Activated CD8-positive, alpha-beta T cell treated with anti-CD3 and anti-CD28 coated beads for 36 hours (primary cell): Measurements from ENCODE around the gene LGR6. TPM values are rescaled to one million over a fixed set of nuclear protein-coding genes. Genes with fewer than 3 reads are reported as not detected.
A peak's percentile ranks its signal among the peaks of the same experiment; 100 is the strongest.
"Not testable (repeated sequence)": the region's sequence is repeated elsewhere in the genome, so short reads cannot be mapped to it uniquely, and the experiment has no call there.

Experiments used
- ATAC-seq: fragments of 200-7000 bp; cut with Tn5 transposase; one replicate; pipeline ENCODE4 v1.10.0; 2021; ENCODE audit warnings: mild to moderate bottlenecking, moderate library complexity
- CTCF ChIA-PET: fragments of 350-600 bp; sonication (Branson Sonifier 250); formaldehyde crosslinking; loops from one replicate; lab custom pipeline; 2021; ENCODE audit warnings: antibody characterized with exemption; lab: Charles Lee
- POLR2A ChIA-PET: fragments of 350-600 bp; sonication (Branson Sonifier 250); formaldehyde crosslinking; loops from one replicate; lab custom pipeline; 2021; ENCODE audit warnings: antibody characterized with exemption; lab: Charles Lee
- DNase-seq: peaks from one replicate; pipeline ENCODE4 v3.0.0-alpha.2; 2020
- H3K27ac Mint-ChIP-seq: one replicate; pipeline ENCODE4 v1.8.0; 2021; ENCODE audit warnings: mild to moderate bottlenecking, mixed read lengths
- H3K27me3 Mint-ChIP-seq: one replicate; pipeline ENCODE4 v1.8.0; 2021; ENCODE audit warnings: mixed read lengths
- H3K36me3 Mint-ChIP-seq: one replicate; pipeline ENCODE4 v1.8.0; 2021; ENCODE audit warnings: low read depth, mixed read lengths
- H3K4me1 Mint-ChIP-seq: one replicate; pipeline ENCODE4 v1.8.0; 2021; ENCODE audit warnings: low read depth, mixed read lengths
- H3K4me3 Mint-ChIP-seq: one replicate; pipeline ENCODE4 v1.8.0; 2021; ENCODE audit warnings: mild to moderate bottlenecking, moderate library complexity, mixed read lengths
- H3K9me3 Mint-ChIP-seq: one replicate; pipeline ENCODE4 v1.8.0; 2021; ENCODE audit warnings: mixed read lengths
- CTCF ChIP-seq: fragments of 200-600 bp; IDR thresholded peaks from one replicate; pipeline ENCODE4 v1.8.0; 2022; ENCODE audit warnings: antibody characterized with exemption, mild to moderate bottlenecking
- intact Hi-C: fragments of 100-400 bp; cut with micrococcal nuclease; formaldehyde crosslinking; loops from one replicate; pipeline ENCODE4 v1.10.0; 2022
- total RNA-seq, 2 experiments: library from RNA; stranded (reverse); gene quantifications; one replicate each; pipeline ENCODE4 v1.2.3, GENCODE V29; 2021

Gene LGR6
- total RNA-seq, 2 experiments from 2014 or later: 0.34 TPM

- DNase-seq (no peak), ATAC-seq (no peak)
- Mint-ChIP-seq H3K27ac (peak overlapping the region; percentile 91), H3K9me3 (no peaks in the 10 kb centered on the region), H3K36me3 (peaks cover 2% of the 10 kb centered on the region), H3K27me3 (no peaks in the 10 kb centered on the region), H3K4me3 (peak overlapping the region; percentile 96), H3K4me1 (peaks cover 29% of the 10 kb centered on the region)
- POLR2A ChIA-PET: interaction anchor here (2.6 kb wide), 1 partner anchor 10 kb away, joined by 7 read pairs; no protein-coding TSS in a partner anchor
- intact Hi-C loops: loop anchor here (10.0 kb wide), 2 partner anchors 367 to 657 kb away; partner anchors contain the start of genes SYT2 and TMEM183A
- CTCF ChIA-PET: interaction anchor here (0.9 to 1.8 kb wide), 2 partner anchors 18 to 23 kb away, joined by 3 to 5 read pairs; no protein-coding TSS in a partner anchor
- no peak for TF ChIP-seq CTCF
Measured at GRCh38 chr1:202348005-202348508, 154.5 kb downstream of the LGR6 start.

- ChIA-PET CTCF (interaction anchor here (0.9 to 1.8 kb wide), 3 partner anchors 19 to 367 kb away, joined by 3 to 5 read pairs (median 3); no protein-coding TSS in a partner anchor), POLR2A (interaction anchor here (2.6 kb wide), 1 partner anchor 11 kb away, joined by 7 read pairs; no protein-coding TSS in a partner anchor)
- peak; percentile 98 for ATAC-seq
- no peak for TF ChIP-seq CTCF
- peak; percentile 98 for DNase-seq
- Mint-ChIP-seq H3K4me3 (peak within 1 kb of the TSS; percentile 96), H3K27me3 (no peaks in the 10 kb centered on the region), H3K27ac (peak within 1 kb of the TSS; percentile 91), H3K36me3 (peaks cover 2% of the 10 kb centered on the region), H3K4me1 (peaks cover 28% of the 10 kb centered on the region), H3K9me3 (no peaks in the 10 kb centered on the region)
- intact Hi-C loops: loop anchor here (10.0 kb wide), 2 partner anchors 366 to 656 kb away; partner anchors contain the start of genes SYT2 and TMEM183A
Measured at GRCh38 chr1:202348509-202349205, 155.1 kb downstream of the LGR6 start, which contains the start of gene PPP1R12B. Gene PPP1R12B (plus strand): TSS chr1:202348699. CDS start chr1:202348852, 153 bp downstream.

GRCh38 chr1:202349206-202349928, 155.8 kb downstream of the LGR6 start:
- peak overlapping the region; percentile 91 for H3K27ac Mint-ChIP-seq
- ChIA-PET CTCF (interaction anchor here (1.3 to 1.8 kb wide), 3 partner anchors 21 to 375 kb away, joined by 3 to 5 read pairs (median 3); no protein-coding TSS in a partner anchor), POLR2A (interaction anchor here (1.6 to 2.6 kb wide), 2 partner anchors 8 to 11 kb away, joined by 7 read pairs; partner anchors contain the start of gene UBE2T)
- peaks cover 2% of the 10 kb centered on the region for H3K36me3 Mint-ChIP-seq
- peak overlapping the region; percentile 96 for H3K4me3 Mint-ChIP-seq
- DNase-seq: peak; percentile 38
- H3K4me1 Mint-ChIP-seq: peaks cover 27% of the 10 kb centered on the region
- no peak for TF ChIP-seq CTCF
- intact Hi-C loops: loop anchor here (10.0 kb wide), 2 partner anchors 365 to 655 kb away; partner anchors contain the start of genes SYT2 and TMEM183A
- ATAC-seq: no peak
- H3K27me3 Mint-ChIP-seq: no peaks in the 10 kb centered on the region
- H3K9me3 Mint-ChIP-seq: no peaks in the 10 kb centered on the region

- Mint-ChIP-seq H3K9me3 (no peaks in the 10 kb centered on the region), H3K27me3 (no peaks in the 10 kb centered on the region), H3K4me3 (no peak overlapping the region), H3K27ac (no peak overlapping the region), H3K4me1 (peaks cover 31% of the 10 kb centered on the region), H3K36me3 (peaks cover 2% of the 10 kb centered on the region)
- ChIA-PET POLR2A (interaction anchor here (1.0 kb wide), 1 partner anchor 9 kb away, joined by 3 read pairs; no protein-coding TSS in a partner anchor), CTCF (interaction anchor here (2.0 kb wide), 1 partner anchor 10 kb away, joined by 8 read pairs; the partner anchor contains the start of gene UBE2T)
- ATAC-seq (no peak), DNase-seq (no peak)
- TF ChIP-seq CTCF: no peak
- intact Hi-C loops: no loop called here
Measured at GRCh38 chr1:202351725-202352124, 158.1 kb downstream of the LGR6 start.

- H3K4me3 Mint-ChIP-seq, POLR2A ChIA-PET, CTCF ChIA-PET, H3K9me3 Mint-ChIP-seq, H3K27ac Mint-ChIP-seq, intact Hi-C loops, H3K27me3 Mint-ChIP-seq, ATAC-seq, DNase-seq, H3K36me3 Mint-ChIP-seq: not testable (repeated sequence)
- peaks cover 32% of the 10 kb centered on the region for H3K4me1 Mint-ChIP-seq
Measured at GRCh38 chr1:202352583-202353197, 159.1 kb downstream of the LGR6 start.
